B cell (primary cell): Measurements from ENCODE around the gene F8. TPM values are rescaled to one million over a fixed set of nuclear protein-coding genes. Genes with fewer than 3 reads are reported as not detected.
"Not testable (repeated sequence)": the region's sequence is repeated elsewhere in the genome, so short reads cannot be mapped to it uniquely, and the experiment has no call there.

Experiments
- ATAC-seq: fragments of 200-7000 bp; cut with Tn5 transposase; one replicate; pipeline ENCODE4 v1.10.0; 2021; ENCODE audit warnings: low read depth, mild to moderate bottlenecking, moderate number of reproducible peaks, moderate library complexity
- CTCF ChIA-PET: fragments of 350-600 bp; sonication (Branson Sonifier 250); formaldehyde crosslinking; loops from one replicate; lab custom pipeline; 2021; ENCODE audit warnings: antibody characterized with exemption, inconsistent platforms; lab: Charles Lee
- POLR2A ChIA-PET: fragments of 350-600 bp; sonication (Branson Sonifier 250); formaldehyde crosslinking; loops from one replicate; lab custom pipeline; 2021; ENCODE audit warnings: antibody characterized with exemption; lab: Charles Lee
- DNase-seq: peaks from one replicate; pipeline ENCODE4 v3.0.0; 2013
- H2AFZ ChIP-seq: 2 replicates; pipeline ENCODE4 v1.6.1; 2012; ENCODE audit warnings: mild to moderate bottlenecking, low read depth, low read length; ENCODE audit not compliant: insufficient read depth, poor library complexity, severe bottlenecking
- H3K27ac ChIP-seq, 2 donors: 1 replicate in 1 of 2; 2 replicates in 1 of 2; pipeline ENCODE4 v1.5.1; 2012 to 2013; ENCODE audit warnings: low read length in 2 of 2, mild to moderate bottlenecking in 2 of 2, moderate library complexity in 1 of 2
- H3K27me3 ChIP-seq, 4 experiments: fragments of 200-600 bp in 1 of 4; sonication (generic) in 1 of 4; replicated peaks in 1 of 4; 1 replicate in 2 of 4; 2 replicates in 2 of 4; pipeline versions ENCODE4 v1.6.1 to v1.7.0; 2013 to 2016; ENCODE audit warnings: low read length in 3 of 4, mild to moderate bottlenecking in 2 of 4, mixed read lengths in 1 of 4, moderate library complexity in 1 of 4; ENCODE audit not compliant: insufficient read depth in 4 of 4, control insufficient read depth in 3 of 4; ENCODE audit errors: control extremely low read depth in 1 of 4
- H3K36me3 ChIP-seq, 2 experiments: replicated peaks in 1 of 2; 1 replicate in 1 of 2; 2 replicates in 1 of 2; pipeline versions ENCODE4 v1.6.1 to v1.7.1; 2013; ENCODE audit warnings: low read length in 1 of 2; ENCODE audit not compliant: insufficient read depth in 2 of 2, control insufficient read depth in 1 of 2; ENCODE audit errors: control extremely low read depth in 1 of 2, extremely low read depth in 1 of 2
- H3K4me1 ChIP-seq, 2 donors: fragments of 200-600 bp in 1 of 2; sonication (generic) in 1 of 2; 1 replicate in 1 of 2; 2 replicates in 1 of 2; pipeline versions ENCODE4 v1.5.1 to v1.6.1; 2013 to 2017; ENCODE audit warnings: low read length in 2 of 2; ENCODE audit not compliant: control insufficient read depth in 2 of 2, insufficient read depth in 2 of 2
- H3K4me2 ChIP-seq: replicated peaks from 2 replicates; pipeline ENCODE3; 2012; ENCODE audit warnings: mild to moderate bottlenecking, low read depth, low read length; ENCODE audit not compliant: poor library complexity, severe bottlenecking
- H3K4me3 ChIP-seq, 5 experiments: fragments of 200-600 bp in 1 of 5; sonication (generic) in 1 of 5; 1 replicate in 3 of 5; 2 replicates in 2 of 5; pipeline versions ENCODE4 v1.5.1 to v1.7.0; 2011 to 2016; ENCODE audit warnings: low read length in 4 of 5, mild to moderate bottlenecking in 4 of 5, low read depth in 2 of 5, control low read depth in 1 of 5, moderate library complexity in 1 of 5; ENCODE audit not compliant: insufficient read depth in 1 of 5; ENCODE audit errors: control extremely low read depth in 1 of 5, extremely low read depth in 1 of 5
- H3K79me2 ChIP-seq: fragments of 200-600 bp; sonication (generic); one replicate; pipeline ENCODE4 v1.6.0; 2016; ENCODE audit warnings: low read length; ENCODE audit not compliant: control insufficient read depth, insufficient read depth
- H3K9ac ChIP-seq: fragments of 200-600 bp; sonication (generic); 2 replicates; pipeline ENCODE4 v1.6.1; 2017; ENCODE audit warnings: mild to moderate bottlenecking, low read length, moderate library complexity
- H3K9me3 ChIP-seq, 3 donors: one replicate each; pipeline versions ENCODE4 v1.6.1 to v1.7.1; 2013; ENCODE audit warnings: low read length in 2 of 3; ENCODE audit not compliant: control insufficient read depth in 2 of 3, insufficient read depth in 1 of 3; ENCODE audit errors: control extremely low read depth in 1 of 3
- H4K20me1 ChIP-seq: 2 replicates; pipeline ENCODE4 v1.6.0; 2012; ENCODE audit warnings: mild to moderate bottlenecking, low read length; ENCODE audit not compliant: insufficient read depth, control insufficient read depth, poor library complexity, severe bottlenecking
- H3K27ac Mint-ChIP-seq: one replicate; pipeline ENCODE4 v1.8.0; 2021; ENCODE audit warnings: mixed read lengths
- H3K27me3 Mint-ChIP-seq: one replicate; pipeline ENCODE4 v1.8.0; 2021; ENCODE audit warnings: mixed read lengths
- H3K4me1 Mint-ChIP-seq: one replicate; pipeline ENCODE4 v1.8.0; 2021; ENCODE audit warnings: mixed read lengths
- H3K4me3 Mint-ChIP-seq: one replicate; pipeline ENCODE4 v1.8.0; 2021; ENCODE audit warnings: mixed read lengths
- H3K9me3 Mint-ChIP-seq: one replicate; pipeline ENCODE4 v1.8.0; 2022; ENCODE audit warnings: mixed read lengths; ENCODE audit not compliant: insufficient read depth
- CTCF ChIP-seq: fragments of 200-600 bp; IDR thresholded peaks from one replicate; pipeline ENCODE4 v1.8.0; 2022; ENCODE audit warnings: antibody characterized with exemption, mild to moderate bottlenecking
- EZH2 ChIP-seq: IDR thresholded peaks from 2 replicates; pipeline ENCODE4 v1.6.1; 2012; ENCODE audit warnings: borderline replicate concordance, low read depth, mild to moderate bottlenecking, moderate library complexity, low read length; ENCODE audit not compliant: insufficient read depth, poor library complexity, severe bottlenecking
- WGBS: methylation state at CpG from one replicate; pipeline ENCODE4 v1.1.5; 2013; ENCODE audit warnings: missing lambda C conversion rate; ENCODE audit not compliant: insufficient coverage; 5-methylcytosine and 5-hydroxymethylcytosine counted together
- intact Hi-C: fragments of 100-400 bp; cut with micrococcal nuclease; formaldehyde crosslinking; loops from one replicate; pipeline ENCODE4 v1.10.0; 2022
- polyA plus RNA-seq: library from polyadenylated mRNA; depleted of rRNA; stranded (reverse); fragments of >200 nt; gene quantifications from 2 replicates; pipeline ENCODE4 v1.2.3, GENCODE V29; 2012
- total RNA-seq, 2 donors: library from RNA; stranded (reverse); fragments of 120-200 nt in 1 of 2; gene quantifications; 1 replicate in 1 of 2; 2 replicates in 1 of 2; pipeline versions ENCODE4 v1.2.3 to v1.2.4, GENCODE V29; 2013 to 2022

Gene F8
- total and polyA plus RNA-seq, 2 donors (not counting 1 experiment from before 2014, with no cell fraction given), result 0.86 to 1.4 TPM

GRCh38 chrX:155020591-155020990 lies 1.9 kb downstream of the F8 start:
- no peak for ATAC-seq
- no peak overlapping the region for H3K9ac ChIP-seq
- intact Hi-C loops, result loop anchor here (10.0 kb wide), 1 partner anchor 216 kb away; the partner anchor contains the start of gene MPP1
- WGBS, result no CpG with 5 or more reads among the region's 3 CpGs
- no peak overlapping the region for H3K4me3 Mint-ChIP-seq
- H3K27ac Mint-ChIP-seq, result no peak overlapping the region
- CTCF ChIA-PET, result no interaction called here
- TF ChIP-seq EZH2 (no peak), CTCF (no peak)
- no peaks in the 10 kb centered on the region for H3K9me3 Mint-ChIP-seq
- no peaks in the 10 kb centered on the region for H4K20me1 ChIP-seq
- no peak for DNase-seq
- POLR2A ChIA-PET, result no interaction called here
- H3K9me3 ChIP-seq, result no peaks in the 10 kb centered on the region
- no peaks in the 10 kb centered on the region for H3K4me1 ChIP-seq
- no peak overlapping the region for H2AFZ ChIP-seq
- no peaks in the 10 kb centered on the region for H3K36me3 ChIP-seq
- no peak overlapping the region for H3K27ac ChIP-seq
- peaks cover 3% of the 10 kb centered on the region for H3K4me1 Mint-ChIP-seq
- no peak overlapping the region for H3K4me3 ChIP-seq
- H3K79me2 ChIP-seq, result no peaks in the 10 kb centered on the region
- H3K27me3 ChIP-seq, result no peaks in the 10 kb centered on the region
- no peaks in the 10 kb centered on the region for H3K27me3 Mint-ChIP-seq
- no peak overlapping the region for H3K4me2 ChIP-seq

GRCh38 chrX:155009994-155010472 lies 12.5 kb downstream of the F8 start:
- intact Hi-C loops, result no loop called here
- POLR2A ChIA-PET, result no interaction called here
- no peak overlapping the region for H3K27ac Mint-ChIP-seq
- Histone ChIP-seq H3K27me3 (no peaks in the 10 kb centered on the region), H3K27ac (no peak overlapping the region), H3K36me3 (no peaks in the 10 kb centered on the region), H4K20me1 (no peaks in the 10 kb centered on the region), H3K9me3 (no peaks in the 10 kb centered on the region), H2AFZ (no peak overlapping the region), H3K79me2 (no peaks in the 10 kb centered on the region), H3K4me3 (no peak overlapping the region), H3K4me2 (no peak overlapping the region), H3K9ac (no peak overlapping the region), H3K4me1 (no peaks in the 10 kb centered on the region)
- H3K4me3 Mint-ChIP-seq, result no peak overlapping the region
- no peaks in the 10 kb centered on the region for H3K9me3 Mint-ChIP-seq
- ATAC-seq, result no peak
- no peaks in the 10 kb centered on the region for H3K27me3 Mint-ChIP-seq
- TF ChIP-seq CTCF (no peak), EZH2 (no peak)
- DNase-seq, result no peak
- CTCF ChIA-PET, result no interaction called here
- no CpG with 5 or more reads among the region's 3 CpGs for WGBS
- no peaks in the 10 kb centered on the region for H3K4me1 Mint-ChIP-seq

GRCh38 chrX:155008578-155008977 lies 13.9 kb downstream of the F8 start:
- WGBS, result no CpG with 5 or more reads among the region's 12 CpGs
- H3K4me3 ChIP-seq, H3K4me3 Mint-ChIP-seq, H3K9me3 Mint-ChIP-seq, H3K27me3 Mint-ChIP-seq, DNase-seq, H3K36me3 ChIP-seq, H3K27me3 ChIP-seq, H3K4me1 ChIP-seq, ATAC-seq, H3K4me1 Mint-ChIP-seq, H3K9ac ChIP-seq, H2AFZ ChIP-seq, POLR2A ChIA-PET, CTCF ChIA-PET, H3K27ac ChIP-seq, H4K20me1 ChIP-seq, H3K79me2 ChIP-seq, intact Hi-C loops, H3K27ac Mint-ChIP-seq, H3K9me3 ChIP-seq, H3K4me2 ChIP-seq: not testable (repeated sequence)
